GM21576 (cell line): ENCODE data around the gene MRPL32.

ENCODE experiments used
- ATAC-seq: cut with Tn5 transposase; IDR thresholded peaks from one replicate; pipeline ENCODE4 v1.9.1; 2021; ENCODE audit warnings: mild to moderate bottlenecking, moderate library complexity; ENCODE audit not compliant: unreplicated experiment

The MRPL32 gene

GRCh38 chr7:42964293-42964692, 32.1 kb downstream of the MRPL32 start:
- ATAC-seq, result no peak

- no peak for ATAC-seq
Observed at GRCh38 chr7:42964849-42965805, 33.0 kb downstream of the MRPL32 start.

- ATAC-seq, result no peak
Observed at GRCh38 chr7:42967391-42967790, 35.2 kb downstream of the MRPL32 start.

- no peak for ATAC-seq
Observed at GRCh38 chr7:42972699-42973500, 40.7 kb downstream of the MRPL32 start.

- no peak for ATAC-seq
Observed at GRCh38 chr7:42976371-42976770, 44.2 kb downstream of the MRPL32 start.

- ATAC-seq, result no peak
Observed at GRCh38 chr7:42978496-42978895, 46.3 kb downstream of the MRPL32 start.

- no peak for ATAC-seq
Observed at GRCh38 chr7:42980084-42980483, 47.9 kb downstream of the MRPL32 start.

GRCh38 chr7:42980514-42980913, 48.3 kb downstream of the MRPL32 start:
- no peak for ATAC-seq

GRCh38 chr7:42981601-42982000, 49.4 kb downstream of the MRPL32 start:
- no peak for ATAC-seq

GRCh38 chr7:42982604-42983115, 50.5 kb downstream of the MRPL32 start:
- ATAC-seq, result no peak

GRCh38 chr7:42984137-42984536, 52.0 kb downstream of the MRPL32 start:
- ATAC-seq, result no peak

- no peak for ATAC-seq
Observed at GRCh38 chr7:42986213-42986612, 54.0 kb downstream of the MRPL32 start.

- no peak for ATAC-seq
Observed at GRCh38 chr7:42986781-42987248, 54.6 kb downstream of the MRPL32 start.
